K562 (cell line): ENCODE results near the gene CNTN5. TPM values are rescaled to one million over a fixed set of nuclear protein-coding genes. Genes with fewer than 3 reads are reported as not detected.

Source experiments
- ATAC-seq: fragments of 200-7000 bp; cut with Tn5 transposase; 3 replicates; pipeline ENCODE4 v1.9.1; 2020; ENCODE audit warnings: moderate library complexity
- BruUV-seq: library from RNA; stranded (reverse); fragments of 400-500 nt; replicated peaks from 2 replicates; lab custom pipeline; 2021; lab: Mats Ljungman, UMichigan
- CTCF ChIA-PET: fragments of 300-600 bp; formaldehyde crosslinking; extraction: SDS; loops from one replicate; lab custom pipeline; 2021; ENCODE audit warnings: low intra/inter-chr PET ratio; lab: Yijun Ruan, JAX
- POLR2A ChIA-PET: fragments of 300-600, 350-650 bp; sonication (Branson Sonifier 250); formaldehyde crosslinking; extraction: SDS; loops from one replicate; lab custom pipeline; 2021; ENCODE audit warnings: antibody characterized with exemption, inconsistent platforms; lab: Yijun Ruan, JAX
- DNase-seq, 4 experiments: peaks; one replicate each; pipeline versions ENCODE4 v3.0.0 to v3.0.0-alpha.2; 2011 to 2018; ENCODE audit warnings: low spot score in 3 of 4, mixed read lengths in 3 of 4; ENCODE audit errors: extremely low read depth in 1 of 4
- FAIRE-seq: peaks from 2 replicates; lab custom pipeline; 2011; peaks lifted over from hg19 to GRCh38; lab: Jason Lieb, UNC
- H2AFZ ChIP-seq: 2 replicates; pipeline ENCODE4 v1.6.0; 2011; ENCODE audit warnings: low read depth, low read length, control low read depth, inconsistent platforms
- H3K27ac ChIP-seq: fragments of 200-600 bp; 3 replicates; pipeline ENCODE4 v1.8.0; 2011; ENCODE audit warnings: low read depth, mild to moderate bottlenecking, control low read depth, inconsistent platforms, low read length, moderate library complexity, mixed read lengths; ENCODE audit errors: extremely low read depth
- H3K27me3 ChIP-seq, 2 experiments: fragments of 300-600 bp in 1 of 2; 2 replicates in 1 of 2; 3 replicates in 1 of 2; pipeline versions ENCODE4 v1.6.0 to v1.8.0; 2011; ENCODE audit warnings: inconsistent platforms in 2 of 2, low read length in 2 of 2, mild to moderate bottlenecking in 1 of 2, mixed read lengths in 1 of 2, moderate library complexity in 1 of 2; ENCODE audit not compliant: control insufficient read depth in 2 of 2, insufficient read depth in 2 of 2
- H3K36me3 ChIP-seq: fragments of 300-600 bp; 3 replicates; pipeline ENCODE4 v1.8.0; 2011; ENCODE audit warnings: mild to moderate bottlenecking, low read length, inconsistent platforms; ENCODE audit not compliant: control insufficient read depth, insufficient read depth
- H3K4me1 ChIP-seq, 2 experiments: fragments of 200-600 bp in 1 of 2; replicated peaks in 1 of 2; 2 replicates in 1 of 2; 3 replicates in 1 of 2; pipeline versions ENCODE4 v1.5.1 to v1.8.0; 2011; ENCODE audit warnings: inconsistent platforms in 2 of 2, low read length in 2 of 2, mild to moderate bottlenecking in 1 of 2, mixed read lengths in 1 of 2, moderate library complexity in 1 of 2; ENCODE audit not compliant: control insufficient read depth in 2 of 2, insufficient read depth in 2 of 2
- H3K4me2 ChIP-seq: 2 replicates; pipeline ENCODE4 v1.6.1; 2011; ENCODE audit warnings: low read length, control low read depth, inconsistent platforms, mixed read lengths; ENCODE audit not compliant: insufficient read depth
- H3K4me3 ChIP-seq: fragments of 200-600 bp; sonication (generic), shearing (Covaris generic); 2 replicates; pipeline ENCODE4 v1.5.1; 2016; ENCODE audit warnings: control low read depth, inconsistent platforms
- H3K79me2 ChIP-seq: fragments of 200-600 bp; 3 replicates; pipeline ENCODE4 v1.8.0; 2011; ENCODE audit warnings: low read length, inconsistent platforms; ENCODE audit not compliant: control insufficient read depth, insufficient read depth
- H3K9ac ChIP-seq, 2 experiments: 2 replicates each; pipeline versions ENCODE4 v1.6.0 to v1.6.1; 2011; ENCODE audit warnings: low read depth in 2 of 2, low read length in 2 of 2, control low read depth in 1 of 2, inconsistent platforms in 1 of 2, mild to moderate bottlenecking in 1 of 2, mixed read lengths in 1 of 2; ENCODE audit not compliant: insufficient read depth in 1 of 2
- H3K9me1 ChIP-seq: one replicate; pipeline ENCODE4 v1.6.0; 2011; ENCODE audit warnings: inconsistent platforms, mild to moderate bottlenecking, low read length, moderate library complexity; ENCODE audit not compliant: control insufficient read depth, insufficient read depth
- H3K9me3 ChIP-seq: replicated peaks from 2 replicates; pipeline ENCODE4 v1.5.1; 2011; ENCODE audit warnings: low read depth, low read length, inconsistent platforms; ENCODE audit not compliant: control insufficient read depth, insufficient read depth
- H4K20me1 ChIP-seq: replicated peaks from 2 replicates; pipeline ENCODE4 v1.6.1; 2011; ENCODE audit warnings: low read length, inconsistent platforms, mixed read lengths; ENCODE audit not compliant: control insufficient read depth, insufficient read depth
- RAD21 ChIP-seq, 2 experiments: fragments of 250-450 bp in 1 of 2; fragments of 450-650 bp in 1 of 2; sonication (Bioruptor Pico) in 1 of 2; formaldehyde crosslinking in 1 of 2; IDR thresholded peaks in 1 of 2; conservative IDR thresholded peaks in 1 of 2; 2 replicates each; pipeline versions ENCODE4 v1.4.0 to v1.8.0; 2020 to 2022; ENCODE audit warnings: mild to moderate bottlenecking in 2 of 2, moderate library complexity in 1 of 2
- RCOR1 ChIP-seq, 2 experiments: IDR thresholded peaks; 2 replicates each; pipeline ENCODE4 v1.6.1; 2012; ENCODE audit warnings: low read depth in 2 of 2, low read length in 2 of 2, borderline replicate concordance in 1 of 2, improper control_type of control experiment in 1 of 2
- ZNF354B ChIP-seq: fragments of 250-450 bp; sonication (Bioruptor Pico); IDR thresholded peaks from 2 replicates; pipeline ENCODE4 v1.4.0; 2020
- WGBS: fragments of 100-300 bp; shearing (Covaris generic); methylation state at CpG from one replicate; pipeline ENCODE4 v1.1.6; 2016; ENCODE audit warnings: low coverage, mixed read lengths; ENCODE audit not compliant: insufficient coverage; ENCODE audit errors: missing lambda C conversion rate; 5-methylcytosine and 5-hydroxymethylcytosine counted together
- in situ Hi-C: fragments of 300-500 bp; cut with MboI; formaldehyde crosslinking; loops from 4 replicates; pipeline ENCODE4 v1.15.0; 2018; ENCODE audit warnings: inconsistent platforms, mixed read lengths
- intact Hi-C: fragments of 100-400 bp; cut with micrococcal nuclease; formaldehyde crosslinking; loops from 2 replicates; pipeline ENCODE4 v1.14.2; 2022
- polyA plus RNA-seq, 8 experiments: library from polyadenylated mRNA; depleted of rRNA in 4 of 8; stranded (reverse) in 5 of 8; unstranded in 3 of 8; fragments of >200 nt; fragmentation: Nextera tagmentation in 2 of 8; fragmentation: Illumina TruSeq in 1 of 8; extraction: Ambion mirVana in 2 of 8; extraction: Trizol in 1 of 8; gene quantifications; 2 replicates each; pipeline versions ENCODE4 v1.2.1 to v1.2.3, GENCODE V29; 2011 to 2014; ENCODE audit warnings: inconsistent platforms in 1 of 8, missing spikeins in 1 of 8
- total RNA-seq, 7 experiments: library from RNA; depleted of rRNA in 6 of 7; stranded (reverse); fragments of >200 nt in 6 of 7; fragmentation: Illumina TruSeq in 2 of 7; extraction: Trizol in 2 of 7; gene quantifications; 2 replicates each; pipeline versions ENCODE4 v1.2.1 to v1.2.3, GENCODE V29; 2011 to 2021; ENCODE audit warnings: low replicate concordance in 1 of 7
- TF ChIP-seq, protein P1 (sequence below), 3 experiments: IDR thresholded peaks in 2 of 3; conservative IDR thresholded peaks in 1 of 3; 2 replicates each; pipeline ENCODE4 v1.5.1; 2011 to 2012; ENCODE audit warnings: low read length in 3 of 3, mild to moderate bottlenecking in 3 of 3, control low read depth in 2 of 3, improper control_type of control experiment in 1 of 3, inconsistent platforms in 1 of 3, low read depth in 1 of 3, mixed read lengths in 1 of 3, moderate library complexity in 1 of 3; ENCODE audit not compliant: insufficient read depth in 2 of 3
- TF ChIP-seq, protein P2 (sequence below): fragments of 450-650 bp; conservative IDR thresholded peaks from 2 replicates; pipeline ENCODE4 v1.6.1; 2016; ENCODE audit warnings: missing genetic modification characterization, low read depth, mild to moderate bottlenecking, control low read depth, missing compliant biosample characterization

CNTN5 gene
- total and polyA plus RNA-seq, 9 of the 15 experiments (the other 6 are each of a cell fraction or from before 2014, with no cell fraction given), result 0.03 TPM; not detected in 8

DNA sequence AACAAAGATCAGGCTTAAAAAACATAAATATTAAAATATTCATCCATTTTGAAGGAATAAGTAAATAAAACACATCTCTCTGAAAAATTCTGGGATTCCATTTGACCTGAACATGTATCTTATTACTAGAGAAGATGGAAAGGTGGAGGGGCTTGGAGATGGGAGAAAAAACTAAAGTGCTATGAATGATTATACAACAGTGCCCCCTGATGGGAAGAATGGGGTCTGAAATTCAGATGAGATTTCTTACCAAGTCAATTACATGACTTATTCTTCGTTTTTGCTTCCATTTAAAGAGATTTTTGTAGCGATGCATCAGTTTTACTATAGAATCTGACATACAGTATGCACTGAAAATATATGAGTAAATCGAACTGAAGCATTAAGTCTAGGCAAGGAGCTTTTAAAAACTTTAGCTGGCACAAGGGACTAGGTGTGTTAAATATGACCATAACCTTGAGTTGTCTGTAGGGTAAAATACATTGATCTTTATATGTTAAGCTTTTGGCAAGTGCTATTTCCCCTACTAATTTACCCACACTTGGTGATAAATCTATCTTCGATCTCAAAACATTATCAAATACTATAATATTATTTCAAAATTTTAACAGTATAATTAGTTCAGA is 718.8 kb downstream of the CNTN5 start:
- CTCF ChIA-PET, result no interaction called here
- H3K9me1 ChIP-seq, result no peaks in the 10 kb centered on the region
- no peaks in the 10 kb centered on the region; the same call in 1 of the 2 replicates for H3K9me3 ChIP-seq
- TF ChIP-seq, protein P1, sequence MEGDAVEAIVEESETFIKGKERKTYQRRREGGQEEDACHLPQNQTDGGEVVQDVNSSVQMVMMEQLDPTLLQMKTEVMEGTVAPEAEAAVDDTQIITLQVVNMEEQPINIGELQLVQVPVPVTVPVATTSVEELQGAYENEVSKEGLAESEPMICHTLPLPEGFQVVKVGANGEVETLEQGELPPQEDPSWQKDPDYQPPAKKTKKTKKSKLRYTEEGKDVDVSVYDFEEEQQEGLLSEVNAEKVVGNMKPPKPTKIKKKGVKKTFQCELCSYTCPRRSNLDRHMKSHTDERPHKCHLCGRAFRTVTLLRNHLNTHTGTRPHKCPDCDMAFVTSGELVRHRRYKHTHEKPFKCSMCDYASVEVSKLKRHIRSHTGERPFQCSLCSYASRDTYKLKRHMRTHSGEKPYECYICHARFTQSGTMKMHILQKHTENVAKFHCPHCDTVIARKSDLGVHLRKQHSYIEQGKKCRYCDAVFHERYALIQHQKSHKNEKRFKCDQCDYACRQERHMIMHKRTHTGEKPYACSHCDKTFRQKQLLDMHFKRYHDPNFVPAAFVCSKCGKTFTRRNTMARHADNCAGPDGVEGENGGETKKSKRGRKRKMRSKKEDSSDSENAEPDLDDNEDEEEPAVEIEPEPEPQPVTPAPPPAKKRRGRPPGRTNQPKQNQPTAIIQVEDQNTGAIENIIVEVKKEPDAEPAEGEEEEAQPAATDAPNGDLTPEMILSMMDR (IDR thresholded peaks at IDR 0.05 in 2 of 3, conservative IDR thresholded peaks at IDR 0.05 in 1 of 3; ENCODE audit: insufficient read depth in 2 of 3, low read depth in 1 of 3, low read length in 3 of 3), result peak in 2 of 3 experiments; percentile 15 to 30; a peak in 1 of 6 replicates
- no peak for TF ChIP-seq RCOR1 (IDR thresholded peaks at IDR 0.05; ENCODE audit: borderline replicate concordance in 1 of 2, low read depth in 2 of 2, low read length in 2 of 2)
- TF ChIP-seq, protein P2, sequence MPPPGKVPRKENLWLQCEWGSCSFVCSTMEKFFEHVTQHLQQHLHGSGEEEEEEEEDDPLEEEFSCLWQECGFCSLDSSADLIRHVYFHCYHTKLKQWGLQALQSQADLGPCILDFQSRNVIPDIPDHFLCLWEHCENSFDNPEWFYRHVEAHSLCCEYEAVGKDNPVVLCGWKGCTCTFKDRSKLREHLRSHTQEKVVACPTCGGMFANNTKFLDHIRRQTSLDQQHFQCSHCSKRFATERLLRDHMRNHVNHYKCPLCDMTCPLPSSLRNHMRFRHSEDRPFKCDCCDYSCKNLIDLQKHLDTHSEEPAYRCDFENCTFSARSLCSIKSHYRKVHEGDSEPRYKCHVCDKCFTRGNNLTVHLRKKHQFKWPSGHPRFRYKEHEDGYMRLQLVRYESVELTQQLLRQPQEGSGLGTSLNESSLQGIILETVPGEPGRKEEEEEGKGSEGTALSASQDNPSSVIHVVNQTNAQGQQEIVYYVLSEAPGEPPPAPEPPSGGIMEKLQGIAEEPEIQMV (tag), result no peak
- peak in 1 of 2 experiments; percentile 51; a peak in 3 of 4 replicates for TF ChIP-seq RAD21 (CRISPR knock-in tag; conservative IDR thresholded peaks at IDR 0.05 in 1 of 2, IDR thresholded peaks at IDR 0.05 in 1 of 2)
- no peak for TF ChIP-seq ZNF354B (CRISPR knock-in tag)
- no peak overlapping the region for H3K4me2 ChIP-seq
- peak; percentile 8 to 13 (median 12) for DNase-seq
- no peaks in the 10 kb centered on the region for H3K79me2 ChIP-seq
- no peak for ATAC-seq
- H3K4me3 ChIP-seq, result no peak overlapping the region
- intact Hi-C loops (no loop called here), in situ Hi-C loops (no loop called here)
- FAIRE-seq, result no peak
- POLR2A ChIA-PET, result no interaction called here
- H4K20me1 ChIP-seq, result no peaks in the 10 kb centered on the region
- no peak overlapping the region for H3K9ac ChIP-seq
- H2AFZ ChIP-seq, result no peak overlapping the region
- H3K4me1 ChIP-seq, result no peaks in the 10 kb centered on the region
- H3K36me3 ChIP-seq, result no peaks in the 10 kb centered on the region
- BruUV-seq, result no TSS peak
- H3K27ac ChIP-seq, result no peak overlapping the region
- WGBS, result 1% methylated on average over 4 of the region's 4 CpGs
- no peaks in the 10 kb centered on the region for H3K27me3 ChIP-seq
